WERI-Rb-1 (cell line): ENCODE results near the gene NEFH.
A peak's percentile ranks its signal among the peaks of the same experiment; 100 is the strongest.

ENCODE experiments used
- DNase-seq: peaks from one replicate; pipeline ENCODE4 v3.0.0-alpha.2; 2020
- H3K27ac ChIP-seq: fragments of 250-450 bp; sonication (Bioruptor Pico); 2 replicates; pipeline ENCODE4 v1.5.1; 2020; ENCODE audit warnings: mild to moderate bottlenecking, moderate library complexity
- H3K27me3 ChIP-seq: fragments of 250-450 bp; sonication (Bioruptor Pico); 2 replicates; pipeline ENCODE4 v1.5.1; 2021; ENCODE audit warnings: mild to moderate bottlenecking, low read depth, moderate library complexity; ENCODE audit not compliant: insufficient read depth, severe bottlenecking
- H3K36me3 ChIP-seq: fragments of 250-450 bp; sonication (Bioruptor Pico); 2 replicates; pipeline ENCODE4 v1.5.1; 2020; ENCODE audit warnings: mild to moderate bottlenecking, moderate library complexity
- H3K4me3 ChIP-seq: 2 replicates; pipeline ENCODE4 v1.5.1; 2011; ENCODE audit warnings: low read depth, mild to moderate bottlenecking, control low read depth, low read length
- H3K9me3 ChIP-seq: fragments of 250-450 bp; sonication (Bioruptor Pico); 2 replicates; pipeline ENCODE4 v1.5.1; 2021; ENCODE audit warnings: mild to moderate bottlenecking, moderate library complexity; ENCODE audit not compliant: severe bottlenecking
- TF ChIP-seq, protein P1 (sequence below): IDR thresholded peaks from 2 replicates; pipeline ENCODE4 v1.5.1; 2011; ENCODE audit warnings: low read depth, mild to moderate bottlenecking, control low read depth, inconsistent platforms, low read length

Gene NEFH

DNA sequence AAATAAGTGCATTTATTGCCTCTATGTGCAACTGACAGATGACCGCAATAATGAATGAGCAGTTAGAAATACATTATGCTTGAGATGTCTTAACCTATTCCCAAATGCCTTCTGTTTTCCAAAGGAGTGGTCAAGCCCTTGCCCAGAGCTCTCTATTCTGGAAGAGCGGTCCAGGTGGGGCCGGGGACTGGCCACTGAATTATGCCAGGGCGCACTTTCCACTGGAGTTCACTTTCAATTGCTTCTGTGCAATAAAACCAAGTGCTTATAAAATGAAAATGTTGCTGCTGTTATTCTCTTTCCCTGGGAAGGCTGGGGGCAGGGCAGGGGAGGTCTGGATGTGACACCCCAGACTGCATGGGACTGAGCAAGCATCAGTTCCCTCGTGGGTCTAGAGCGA is 11.0 kb downstream of the NEFH start:
- Histone ChIP-seq H3K9me3 (no peaks in the 10 kb centered on the region), H3K27ac (no peak overlapping the region), H3K4me3 (no peak overlapping the region), H3K27me3 (no peaks in the 10 kb centered on the region), H3K36me3 (peaks cover 5% of the 10 kb centered on the region)
- TF ChIP-seq, protein P1, sequence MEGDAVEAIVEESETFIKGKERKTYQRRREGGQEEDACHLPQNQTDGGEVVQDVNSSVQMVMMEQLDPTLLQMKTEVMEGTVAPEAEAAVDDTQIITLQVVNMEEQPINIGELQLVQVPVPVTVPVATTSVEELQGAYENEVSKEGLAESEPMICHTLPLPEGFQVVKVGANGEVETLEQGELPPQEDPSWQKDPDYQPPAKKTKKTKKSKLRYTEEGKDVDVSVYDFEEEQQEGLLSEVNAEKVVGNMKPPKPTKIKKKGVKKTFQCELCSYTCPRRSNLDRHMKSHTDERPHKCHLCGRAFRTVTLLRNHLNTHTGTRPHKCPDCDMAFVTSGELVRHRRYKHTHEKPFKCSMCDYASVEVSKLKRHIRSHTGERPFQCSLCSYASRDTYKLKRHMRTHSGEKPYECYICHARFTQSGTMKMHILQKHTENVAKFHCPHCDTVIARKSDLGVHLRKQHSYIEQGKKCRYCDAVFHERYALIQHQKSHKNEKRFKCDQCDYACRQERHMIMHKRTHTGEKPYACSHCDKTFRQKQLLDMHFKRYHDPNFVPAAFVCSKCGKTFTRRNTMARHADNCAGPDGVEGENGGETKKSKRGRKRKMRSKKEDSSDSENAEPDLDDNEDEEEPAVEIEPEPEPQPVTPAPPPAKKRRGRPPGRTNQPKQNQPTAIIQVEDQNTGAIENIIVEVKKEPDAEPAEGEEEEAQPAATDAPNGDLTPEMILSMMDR: no peak
- DNase-seq: no peak

DNA sequence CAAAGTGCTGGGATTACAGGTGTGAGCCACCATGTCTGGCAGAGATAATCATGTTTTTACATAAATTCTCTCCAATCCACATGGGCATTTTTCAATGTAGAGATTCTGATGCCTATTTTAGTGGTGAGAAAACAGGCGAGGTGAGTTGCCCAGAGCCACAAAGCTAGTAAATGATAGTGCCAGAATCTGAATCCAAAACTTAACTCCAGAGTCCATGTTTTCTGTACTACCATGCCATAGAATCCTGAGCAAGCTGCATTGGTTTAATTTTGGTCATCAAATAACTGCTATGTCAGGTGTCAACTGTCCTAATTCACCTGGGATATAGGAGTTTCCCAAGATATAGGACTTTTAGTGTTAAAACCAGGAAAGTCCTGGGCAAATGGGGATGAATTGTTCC is 13.6 kb downstream of the NEFH start:
- TF ChIP-seq, protein P1: no peak
- no peaks in the 10 kb centered on the region for H3K27me3 ChIP-seq
- no peak overlapping the region for H3K4me3 ChIP-seq
- no peaks in the 10 kb centered on the region for H3K9me3 ChIP-seq
- H3K27ac ChIP-seq: no peak overlapping the region
- no peak for DNase-seq
- peaks cover 5% of the 10 kb centered on the region for H3K36me3 ChIP-seq

DNA sequence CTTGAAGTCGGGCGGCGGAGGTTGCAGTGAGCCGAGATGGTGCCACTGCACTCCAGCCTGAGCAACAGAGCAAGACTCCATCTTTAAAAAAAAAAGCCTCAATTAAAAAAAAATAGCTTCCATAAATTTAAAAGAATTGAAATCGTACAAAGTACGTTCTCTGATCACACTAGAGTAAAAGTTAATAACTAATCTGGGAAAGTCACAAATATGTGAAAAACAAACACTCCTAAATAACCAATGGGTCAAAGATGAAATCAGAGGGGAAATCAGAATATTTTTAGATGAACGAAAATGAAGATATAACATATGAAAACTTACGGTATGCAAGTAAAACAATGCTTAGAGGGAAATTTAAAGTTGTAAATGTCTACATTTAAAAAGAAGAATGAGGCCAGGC is 19.8 kb downstream of the NEFH start:
- no peak overlapping the region for H3K27ac ChIP-seq
- DNase-seq: no peak
- TF ChIP-seq, protein P1: no peak
- H3K36me3 ChIP-seq: peaks cover 7% of the 10 kb centered on the region
- no peak overlapping the region for H3K4me3 ChIP-seq
- no peaks in the 10 kb centered on the region for H3K9me3 ChIP-seq
- no peaks in the 10 kb centered on the region for H3K27me3 ChIP-seq

DNA sequence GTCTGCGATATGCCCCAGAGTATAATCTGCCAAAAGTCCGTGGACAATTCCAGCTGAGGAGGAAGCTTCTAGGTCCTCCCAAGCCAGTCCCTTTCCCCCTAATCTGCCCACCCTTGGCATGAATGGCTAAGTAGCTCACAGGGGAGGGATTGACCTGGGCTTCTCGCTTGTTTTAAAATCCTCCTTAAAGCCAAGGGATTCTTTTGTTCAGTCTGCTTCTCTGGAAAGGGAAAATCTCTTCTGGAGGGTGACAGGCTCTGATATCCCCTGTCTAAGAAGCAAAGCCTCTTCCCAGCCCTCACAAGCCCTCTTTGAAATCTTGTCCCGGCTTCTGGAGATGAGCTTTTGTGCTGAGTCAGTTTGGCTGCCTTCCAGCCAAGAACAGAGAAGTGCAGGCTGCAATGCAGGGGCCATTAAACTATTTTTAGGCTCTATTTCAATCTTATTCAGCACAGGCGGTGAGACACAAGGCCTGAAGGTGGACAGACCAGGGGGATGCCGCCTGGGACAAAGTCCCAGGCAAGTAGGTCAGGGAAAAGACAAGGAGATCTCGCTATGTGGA is 23.9 kb downstream of the NEFH start:
- DNase-seq: peak; percentile 89
- Histone ChIP-seq H3K9me3 (no peaks in the 10 kb centered on the region), H3K36me3 (peaks cover 31% of the 10 kb centered on the region), H3K4me3 (no peak overlapping the region), H3K27me3 (no peaks in the 10 kb centered on the region), H3K27ac (peak overlapping the region; percentile 76)
- TF ChIP-seq, protein P1: no peak

DNA sequence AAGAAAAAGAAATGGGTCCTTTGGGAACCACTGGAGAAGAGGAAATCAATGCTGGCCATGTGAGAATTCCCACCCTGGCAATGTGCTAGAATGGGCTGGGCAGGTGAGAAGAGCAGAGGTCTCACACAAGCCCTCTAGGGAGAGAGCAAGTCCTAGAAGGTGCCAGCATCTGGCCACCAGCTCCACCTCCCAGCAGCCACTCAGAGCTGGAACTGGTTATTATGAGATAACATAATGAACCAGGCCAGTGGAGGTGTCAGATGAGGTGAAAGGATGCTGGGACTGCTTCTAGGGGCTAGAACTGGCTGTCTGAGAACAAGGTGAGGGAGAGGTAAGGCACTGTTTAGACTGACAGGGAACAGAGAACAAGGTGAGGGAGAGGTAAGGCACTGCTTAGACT is 29.3 kb downstream of the NEFH start:
- no peaks in the 10 kb centered on the region for H3K9me3 ChIP-seq
- H3K4me3 ChIP-seq: no peak overlapping the region
- H3K27ac ChIP-seq: no peak overlapping the region
- DNase-seq: no peak
- H3K27me3 ChIP-seq: no peaks in the 10 kb centered on the region
- H3K36me3 ChIP-seq: peaks cover 59% of the 10 kb centered on the region
- TF ChIP-seq, protein P1: no peak

DNA sequence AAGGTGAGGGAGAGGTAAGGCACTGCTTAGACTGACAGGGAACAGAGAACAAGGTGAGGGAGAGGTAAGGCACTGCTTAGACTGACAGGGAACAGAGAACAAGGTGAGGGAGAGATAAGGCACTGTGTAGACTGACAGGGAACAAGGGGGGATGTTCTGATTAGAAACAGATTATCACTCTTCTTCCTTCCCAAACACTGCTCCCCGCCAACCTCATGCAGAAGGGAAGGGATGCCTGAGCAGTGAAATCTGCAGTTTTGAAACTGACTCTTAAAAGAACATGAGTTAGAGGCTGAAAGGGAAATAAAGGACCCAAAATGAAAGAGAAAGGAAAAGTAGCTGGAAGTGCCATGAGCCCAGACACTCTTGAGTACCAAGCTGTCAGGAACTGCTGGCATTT is 29.8 kb downstream of the NEFH start:
- Histone ChIP-seq H3K9me3 (no peaks in the 10 kb centered on the region), H3K27me3 (no peaks in the 10 kb centered on the region), H3K4me3 (no peak overlapping the region), H3K36me3 (peaks cover 61% of the 10 kb centered on the region), H3K27ac (no peak overlapping the region)
- no peak for DNase-seq
- TF ChIP-seq, protein P1: no peak
